H9 (cell line): Measurements from ENCODE around the gene SBNO1. TPM values are rescaled to one million over a fixed set of nuclear protein-coding genes. Genes with fewer than 3 reads are reported as not detected.

Experiments used
- DNase-seq: peaks from one replicate; pipeline ENCODE4 v3.0.0-alpha.2; 2017
- H2AFZ ChIP-seq: one replicate; pipeline ENCODE4 v1.6.1; 2013; ENCODE audit warnings: mild to moderate bottlenecking, low read length, control low read depth, moderate library complexity
- H2AK5ac ChIP-seq: 2 replicates; pipeline ENCODE4 v1.6.1; 2013; ENCODE audit warnings: low read length, control low read depth, mixed read lengths; ENCODE audit not compliant: insufficient read length
- H2BK120ac ChIP-seq: one replicate; pipeline ENCODE4 v1.6.1; 2013; ENCODE audit warnings: low read depth, mild to moderate bottlenecking, low read length, control low read depth, inconsistent platforms; ENCODE audit not compliant: poor library complexity, severe bottlenecking
- H2BK12ac ChIP-seq: 2 replicates; pipeline ENCODE4 v1.6.1; 2013; ENCODE audit warnings: low read length, control low read depth, mixed read lengths, low read depth; ENCODE audit not compliant: insufficient read length
- H2BK15ac ChIP-seq: 2 replicates; pipeline ENCODE4 v1.6.1; 2013; ENCODE audit warnings: low read depth, low read length, control low read depth
- H2BK20ac ChIP-seq: one replicate; pipeline ENCODE4 v1.6.1; 2013; ENCODE audit warnings: low read depth, mild to moderate bottlenecking, low read length, control low read depth, inconsistent platforms; ENCODE audit not compliant: poor library complexity, severe bottlenecking
- H2BK5ac ChIP-seq: 2 replicates; pipeline ENCODE4 v1.6.1; 2013; ENCODE audit warnings: low read length, control low read depth, mixed read lengths; ENCODE audit not compliant: insufficient read length
- H3K14ac ChIP-seq: 2 replicates; pipeline ENCODE4 v1.6.1; 2013; ENCODE audit warnings: low read length, control low read depth; ENCODE audit not compliant: insufficient read depth
- H3K18ac ChIP-seq: 2 replicates; pipeline ENCODE4 v1.6.1; 2013; ENCODE audit warnings: low read depth, mild to moderate bottlenecking, mixed read lengths, low read length, control low read depth; ENCODE audit not compliant: insufficient read length
- H3K23ac ChIP-seq: 2 replicates; pipeline ENCODE4 v1.6.1; 2013; ENCODE audit warnings: low read length, control low read depth, mixed read lengths, low read depth; ENCODE audit not compliant: insufficient read length
- H3K23me2 ChIP-seq: 2 replicates; pipeline ENCODE4 v1.6.1; 2013; ENCODE audit warnings: low read depth, mild to moderate bottlenecking, mixed read lengths, low read length, control low read depth; ENCODE audit not compliant: insufficient read length, poor library complexity, severe bottlenecking
- H3K27ac ChIP-seq: 2 replicates; pipeline ENCODE4 v1.5.1; 2013; ENCODE audit warnings: low read length, control low read depth, mixed read lengths, low read depth; ENCODE audit not compliant: insufficient read length
- H3K27me3 ChIP-seq: 2 replicates; pipeline ENCODE4 v1.6.1; 2013; ENCODE audit warnings: low read length, control low read depth, inconsistent platforms; ENCODE audit not compliant: insufficient read depth
- H3K4ac ChIP-seq: 2 replicates; pipeline ENCODE4 v1.6.1; 2013; ENCODE audit warnings: low read depth, mild to moderate bottlenecking, control low read depth, inconsistent platforms, low read length, moderate library complexity
- H3K4me1 ChIP-seq: 2 replicates; pipeline ENCODE4 v1.6.1; 2013; ENCODE audit warnings: low read length, control low read depth, inconsistent platforms; ENCODE audit not compliant: insufficient read depth
- H3K4me2 ChIP-seq: 2 replicates; pipeline ENCODE4 v1.6.1; 2013; ENCODE audit warnings: low read length, control low read depth, mixed read lengths; ENCODE audit not compliant: insufficient read length, insufficient read depth
- H3K56ac ChIP-seq: 2 replicates; pipeline ENCODE4 v1.6.1; 2013; ENCODE audit warnings: low read depth, mild to moderate bottlenecking, mixed read lengths, low read length, control low read depth; ENCODE audit not compliant: insufficient read length
- H3K79me1 ChIP-seq: 2 replicates; pipeline ENCODE4 v1.6.1; 2013; ENCODE audit warnings: low read depth, mild to moderate bottlenecking, moderate library complexity, low read length, control low read depth, inconsistent platforms; ENCODE audit not compliant: insufficient read depth, poor library complexity, severe bottlenecking
- H3K79me2 ChIP-seq: 2 replicates; pipeline ENCODE4 v1.6.1; 2013; ENCODE audit warnings: low read length, control low read depth, inconsistent platforms; ENCODE audit not compliant: insufficient read depth
- H3K9ac ChIP-seq: 2 replicates; pipeline ENCODE4 v1.6.1; 2013; ENCODE audit warnings: low read length, control low read depth, mixed read lengths; ENCODE audit not compliant: insufficient read length; ENCODE audit errors: extremely low read depth
- H3K9me3 ChIP-seq: one replicate; pipeline ENCODE4 v1.6.1; 2013; ENCODE audit warnings: low read depth, low read length, inconsistent platforms; ENCODE audit not compliant: control insufficient read depth
- H3T11ph ChIP-seq: one replicate; pipeline ENCODE4 v1.6.1; 2013; ENCODE audit warnings: mild to moderate bottlenecking, low read length, control low read depth, inconsistent platforms
- H4K20me1 ChIP-seq: one replicate; pipeline ENCODE4 v1.6.1; 2013; ENCODE audit not compliant: control insufficient read depth, insufficient read length, insufficient read depth
- H4K5ac ChIP-seq: 2 replicates; pipeline ENCODE4 v1.6.1; 2013; ENCODE audit warnings: low read depth, mild to moderate bottlenecking, mixed read lengths, low read length, control low read depth; ENCODE audit not compliant: insufficient read length
- H4K8ac ChIP-seq: replicated peaks from 2 replicates; pipeline ENCODE4 v1.6.1; 2013; ENCODE audit warnings: low read length, control low read depth, mixed read lengths, low read depth; ENCODE audit not compliant: insufficient read length
- H4K91ac ChIP-seq: 2 replicates; pipeline ENCODE4 v1.6.1; 2013; ENCODE audit warnings: low read depth, mild to moderate bottlenecking, moderate library complexity, mixed read lengths, low read length, control low read depth; ENCODE audit not compliant: insufficient read length
- H3K27ac Mint-ChIP-seq, 3 experiments: 2 replicates in 2 of 3; 3 replicates in 1 of 3; pipeline ENCODE4 v1.8.0; 2020 to 2021; ENCODE audit warnings: mixed read lengths in 3 of 3, mild to moderate bottlenecking in 1 of 3, moderate library complexity in 1 of 3
- H3K27me3 Mint-ChIP-seq: 2 replicates; pipeline ENCODE4 v1.8.0; 2021; ENCODE audit warnings: low read depth, mild to moderate bottlenecking, moderate library complexity, mixed read lengths
- H3K36me3 Mint-ChIP-seq, 3 experiments: 2 replicates in 2 of 3; 3 replicates in 1 of 3; pipeline ENCODE4 v1.8.0; 2020 to 2021; ENCODE audit warnings: low read depth in 3 of 3, mixed read lengths in 3 of 3; ENCODE audit not compliant: insufficient read depth in 1 of 3
- H3K4me1 Mint-ChIP-seq, 2 experiments: 2 replicates each; pipeline ENCODE4 v1.8.0; 2020; ENCODE audit warnings: mixed read lengths in 2 of 2
- H3K4me3 Mint-ChIP-seq, 2 experiments: 2 replicates in 1 of 2; 3 replicates in 1 of 2; pipeline ENCODE4 v1.8.0; 2020 to 2021; ENCODE audit warnings: mild to moderate bottlenecking in 2 of 2, mixed read lengths in 2 of 2, moderate library complexity in 1 of 2
- H3K9me3 Mint-ChIP-seq, 2 experiments: 2 replicates in 1 of 2; 3 replicates in 1 of 2; pipeline ENCODE4 v1.8.0; 2020; ENCODE audit warnings: mild to moderate bottlenecking in 2 of 2, mixed read lengths in 2 of 2, moderate library complexity in 1 of 2
- WGBS: extraction: QIAGEN DNeasy Blood & Tissue Kit; methylation state at CpG from one replicate; pipeline ENCODE4 v1.1.7; 2013; ENCODE audit warnings: missing lambda C conversion rate, low lambda C conversion rate, mixed read lengths; ENCODE audit not compliant: insufficient read length; ENCODE audit errors: extremely low coverage; 5-methylcytosine and 5-hydroxymethylcytosine counted together
- total RNA-seq: library from RNA; stranded (reverse); gene quantifications from 2 replicates; pipeline ENCODE4 v1.2.1, GENCODE V29; 2021
- TF ChIP-seq, protein P1 (sequence below): fragments of 200-600 bp; sonication (generic); conservative IDR thresholded peaks from 3 replicates; pipeline ENCODE4 v1.8.0; 2021; ENCODE audit warnings: antibody characterized with exemption, mild to moderate bottlenecking

Gene SBNO1
- total RNA-seq, 1 experiment from 2014 or later: 47.5 TPM

- Histone ChIP-seq H2BK12ac (no peak overlapping the region), H2BK20ac (no peak overlapping the region)
- no peaks in the 10 kb centered on the region; a peak in 1 of 5 replicates for H3K9me3 Mint-ChIP-seq
Measured at GRCh38 chr12:123363740-123364531, 711 bp downstream of the SBNO1 start.

More at GRCh38 chr12:123363740-123364531, 711 bp downstream of the SBNO1 start:
- Histone ChIP-seq H3K23ac (no peak overlapping the region), H2BK5ac (no peak overlapping the region), H3K56ac (no peak overlapping the region), H3K4me1 (no peaks in the 10 kb centered on the region), H2AK5ac (no peak overlapping the region), H3K18ac (no peak overlapping the region), H3K14ac (peak overlapping the region; percentile 21), H4K20me1 (no peaks in the 10 kb centered on the region), H4K8ac (no peak overlapping the region), H3K4ac (peak overlapping the region; percentile 21; the same call in 1 of the 2 replicates), H3K9ac (peak overlapping the region; percentile 74), H3K27me3 (no peaks in the 10 kb centered on the region), H3K27ac (no peak overlapping the region), H3T11ph (no peak overlapping the region), H2BK15ac (no peak overlapping the region), H2AFZ (no peak overlapping the region), H4K5ac (no peak overlapping the region), H2BK120ac (no peak overlapping the region), H3K4me2 (peak overlapping the region; percentile 95), H3K9me3 (no peaks in the 10 kb centered on the region), H3K79me2 (peaks cover 42% of the 10 kb centered on the region; the same call in 1 of the 2 replicates), H4K91ac (no peak overlapping the region), H3K79me1 (peaks cover 7% of the 10 kb centered on the region), H3K23me2 (peaks cover 10% of the 10 kb centered on the region)
- Mint-ChIP-seq H3K36me3 (no peaks in the 10 kb centered on the region), H3K27me3 (peaks cover 3% of the 10 kb centered on the region), H3K27ac (peak overlapping the region; percentile 3 to 94 (median 73); a peak in 6 of 7 replicates), H3K4me3 (peak overlapping the region; percentile 89 to 93), H3K4me1 (peaks cover 6 to 13% of the 10 kb centered on the region in 2 experiments)
- peak; percentile 39 for DNase-seq
- no CpG with 5 or more reads among the region's 62 CpGs for WGBS
- TF ChIP-seq, protein P1, sequence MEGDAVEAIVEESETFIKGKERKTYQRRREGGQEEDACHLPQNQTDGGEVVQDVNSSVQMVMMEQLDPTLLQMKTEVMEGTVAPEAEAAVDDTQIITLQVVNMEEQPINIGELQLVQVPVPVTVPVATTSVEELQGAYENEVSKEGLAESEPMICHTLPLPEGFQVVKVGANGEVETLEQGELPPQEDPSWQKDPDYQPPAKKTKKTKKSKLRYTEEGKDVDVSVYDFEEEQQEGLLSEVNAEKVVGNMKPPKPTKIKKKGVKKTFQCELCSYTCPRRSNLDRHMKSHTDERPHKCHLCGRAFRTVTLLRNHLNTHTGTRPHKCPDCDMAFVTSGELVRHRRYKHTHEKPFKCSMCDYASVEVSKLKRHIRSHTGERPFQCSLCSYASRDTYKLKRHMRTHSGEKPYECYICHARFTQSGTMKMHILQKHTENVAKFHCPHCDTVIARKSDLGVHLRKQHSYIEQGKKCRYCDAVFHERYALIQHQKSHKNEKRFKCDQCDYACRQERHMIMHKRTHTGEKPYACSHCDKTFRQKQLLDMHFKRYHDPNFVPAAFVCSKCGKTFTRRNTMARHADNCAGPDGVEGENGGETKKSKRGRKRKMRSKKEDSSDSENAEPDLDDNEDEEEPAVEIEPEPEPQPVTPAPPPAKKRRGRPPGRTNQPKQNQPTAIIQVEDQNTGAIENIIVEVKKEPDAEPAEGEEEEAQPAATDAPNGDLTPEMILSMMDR: no peak
